ENCODE results near the gene PLEKHA8.

- TF ChIP-seq CTCF (conservative IDR thresholded peaks at IDR 0.05): no peak
- no peak for TF ChIP-seq EZH2 (IDR thresholded peaks at IDR 0.05; ENCODE audit: low read depth)
Measured at GRCh38 chr7:30057741-30058140, 29.5 kb downstream of the PLEKHA8 start.

Measured in PC-9 (cell line).